Activated CD4-positive, alpha-beta T cell treated with anti-CD3 and anti-CD28 coated beads, Interleukin-2, amount 50 U/mL, for 1 hour (primary cell): ENCODE measurements around the gene IL1R1.

Experiments used
- DNase-seq: peaks from one replicate; pipeline ENCODE4 v3.0.0-alpha.2; 2020

IL1R1 gene

DNA sequence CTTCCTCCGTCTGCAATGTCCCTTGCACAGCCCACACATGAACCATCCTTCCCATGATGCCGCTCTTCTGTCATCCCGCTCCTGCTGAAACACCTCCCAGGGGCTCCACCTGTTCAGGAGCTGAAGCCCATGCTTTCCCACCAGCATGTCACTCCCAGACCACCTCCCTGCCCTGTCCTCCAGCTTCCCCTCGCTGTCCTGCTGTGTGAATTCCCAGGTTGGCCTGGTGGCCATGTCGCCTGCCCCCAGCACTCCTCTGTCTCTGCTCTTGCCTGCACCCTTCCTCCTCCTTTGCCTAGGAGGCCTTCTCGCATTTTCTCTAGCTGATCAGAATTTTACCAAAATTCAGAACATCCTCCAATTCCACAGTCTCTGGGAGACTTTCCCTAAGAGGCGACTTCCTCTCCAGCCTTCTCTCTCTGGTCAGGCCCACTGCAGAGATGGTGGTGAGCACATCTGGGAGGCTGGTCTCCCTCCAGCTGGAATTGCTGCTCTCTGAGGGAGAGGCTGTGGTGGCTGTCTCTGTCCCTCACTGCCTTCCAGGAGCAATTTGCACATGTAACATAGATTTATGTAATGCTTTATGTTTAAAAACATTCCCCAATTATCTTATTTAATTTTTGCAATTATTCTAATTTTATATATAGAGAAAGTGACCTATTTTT lies 35.4 kb downstream of the IL1R1 start:
- DNase-seq: no peak

GRCh38 chr2:102179061-102179460 lies 36.5 kb downstream of the IL1R1 start:
- no peak for DNase-seq

- no peak for DNase-seq
Measured at GRCh38 chr2:102179788-102180686, 37.5 kb downstream of the IL1R1 start.

DNA sequence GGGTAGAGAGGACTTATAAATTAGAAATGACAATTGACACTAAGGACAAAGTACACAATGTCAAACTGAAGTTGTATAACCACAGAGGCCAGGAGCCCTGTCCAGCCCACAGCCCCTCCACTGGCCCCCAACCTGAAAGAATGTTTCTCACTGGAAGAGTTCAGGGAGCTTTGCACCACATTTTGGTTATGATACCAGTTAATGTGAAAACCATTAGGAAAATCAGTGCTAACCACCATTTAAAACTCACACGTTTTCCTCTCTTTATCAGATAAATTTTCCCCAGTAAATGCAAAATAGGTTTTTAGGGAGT lies 38.1 kb downstream of the IL1R1 start:
- DNase-seq: no peak

DNA sequence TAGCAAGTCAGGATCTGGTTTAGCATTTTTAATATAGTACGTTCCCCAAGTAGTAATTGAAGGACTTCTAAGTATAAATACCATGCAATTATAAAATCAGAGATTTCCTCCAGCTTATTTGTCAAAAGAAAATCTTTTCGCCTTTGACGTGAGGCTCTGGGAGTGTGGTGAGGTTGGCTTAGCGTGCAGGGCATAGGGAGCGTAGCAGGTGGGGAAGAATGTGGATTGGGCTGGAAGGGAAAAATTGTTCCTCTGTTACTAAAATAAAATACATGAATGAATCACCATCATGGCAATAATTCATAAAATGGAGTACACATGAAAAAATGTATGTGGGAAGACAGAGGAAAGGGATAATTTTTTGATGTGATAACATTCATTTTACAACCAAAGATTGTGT lies 38.8 kb downstream of the IL1R1 start:
- no peak for DNase-seq

DNA sequence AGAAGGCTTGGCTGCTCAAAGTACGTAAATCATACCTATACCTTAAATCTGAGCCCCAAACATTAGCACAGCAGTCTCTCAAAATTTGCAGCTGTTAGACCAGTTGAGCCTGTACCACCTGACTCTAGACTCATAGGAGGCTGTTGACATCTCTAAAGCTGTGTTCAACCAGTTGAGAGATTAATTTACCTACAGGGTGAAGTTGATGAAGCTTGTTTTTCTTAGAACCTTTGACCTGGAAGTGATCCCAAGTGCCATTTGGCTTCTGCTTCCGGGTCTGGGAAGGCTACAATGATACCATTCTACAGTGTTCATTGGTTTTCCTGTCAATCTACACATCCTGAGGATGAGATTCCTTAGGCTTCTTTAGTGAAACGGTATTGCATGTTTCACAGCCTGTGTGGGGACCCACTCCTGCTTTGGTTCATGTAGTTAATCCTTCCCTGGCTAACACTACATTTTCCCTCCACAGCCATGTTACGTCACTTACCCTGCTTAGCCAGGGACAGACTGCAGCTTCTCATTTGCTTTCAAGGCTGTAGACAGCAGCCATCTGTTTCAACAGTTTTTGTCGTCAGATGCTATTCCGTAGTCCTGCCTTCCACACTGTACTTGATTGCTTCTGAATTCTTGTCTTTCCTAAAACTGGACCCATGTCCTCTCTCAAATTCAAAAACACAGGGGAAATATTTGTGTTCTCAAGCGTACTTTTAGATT lies 39.5 kb downstream of the IL1R1 start:
- no peak for DNase-seq

DNA sequence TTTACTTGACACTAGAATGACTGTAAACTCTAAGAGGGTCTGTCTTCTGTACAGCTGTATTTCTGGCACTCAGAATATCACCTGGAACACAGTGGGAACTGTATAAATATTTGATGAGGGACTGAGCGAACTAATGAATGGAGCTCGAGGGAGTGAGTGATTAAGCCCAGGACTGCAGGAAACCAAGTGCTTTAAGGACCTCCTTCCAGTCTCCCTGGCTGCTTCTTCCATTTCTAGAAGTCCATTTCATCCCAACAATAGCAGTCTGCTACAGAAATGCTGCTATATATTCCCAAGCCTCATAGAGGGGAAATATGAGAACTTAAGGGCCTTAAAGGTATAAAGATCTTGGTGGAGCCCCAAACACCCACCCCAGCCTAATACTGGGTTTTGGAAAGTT lies 41.5 kb downstream of the IL1R1 start:
- no peak for DNase-seq

DNA sequence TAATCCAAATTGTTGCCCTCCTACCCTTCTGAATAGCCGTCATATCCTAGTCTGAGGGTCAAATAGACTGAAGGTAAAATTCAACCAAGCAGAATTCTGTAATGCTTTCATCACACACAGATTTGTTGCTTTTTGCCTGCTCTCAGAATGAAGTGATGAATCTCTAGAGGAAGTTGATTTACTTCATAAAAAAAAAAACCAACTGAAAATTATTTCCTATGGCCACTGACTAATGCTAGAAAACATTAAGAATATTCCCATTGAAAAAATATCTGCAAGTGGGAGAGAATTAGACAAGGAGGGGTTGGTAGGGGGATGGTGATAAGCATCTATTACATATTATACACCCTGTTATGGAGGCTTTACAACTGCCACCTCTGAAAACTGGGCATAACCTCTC lies 42.0 kb downstream of the IL1R1 start:
- DNase-seq: no peak

DNA sequence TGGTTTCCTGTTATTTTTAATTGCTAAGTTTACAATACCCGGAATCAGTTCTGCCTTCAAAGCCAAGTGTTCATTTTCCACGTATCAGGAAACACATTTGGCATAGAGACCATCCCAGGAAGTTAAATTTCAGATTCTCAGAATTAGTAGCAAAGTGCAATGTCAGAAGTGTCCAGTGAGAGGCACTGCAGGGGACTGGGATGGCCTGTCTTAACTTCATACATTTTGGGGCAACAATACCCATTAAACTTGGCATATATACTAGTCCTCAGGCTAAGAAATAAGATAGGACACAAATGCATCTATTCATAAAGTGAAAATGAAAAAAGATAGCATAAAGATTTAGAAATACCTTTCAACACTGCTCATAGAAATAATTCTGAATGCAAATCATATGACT lies 42.8 kb downstream of the IL1R1 start:
- no peak for DNase-seq

DNA sequence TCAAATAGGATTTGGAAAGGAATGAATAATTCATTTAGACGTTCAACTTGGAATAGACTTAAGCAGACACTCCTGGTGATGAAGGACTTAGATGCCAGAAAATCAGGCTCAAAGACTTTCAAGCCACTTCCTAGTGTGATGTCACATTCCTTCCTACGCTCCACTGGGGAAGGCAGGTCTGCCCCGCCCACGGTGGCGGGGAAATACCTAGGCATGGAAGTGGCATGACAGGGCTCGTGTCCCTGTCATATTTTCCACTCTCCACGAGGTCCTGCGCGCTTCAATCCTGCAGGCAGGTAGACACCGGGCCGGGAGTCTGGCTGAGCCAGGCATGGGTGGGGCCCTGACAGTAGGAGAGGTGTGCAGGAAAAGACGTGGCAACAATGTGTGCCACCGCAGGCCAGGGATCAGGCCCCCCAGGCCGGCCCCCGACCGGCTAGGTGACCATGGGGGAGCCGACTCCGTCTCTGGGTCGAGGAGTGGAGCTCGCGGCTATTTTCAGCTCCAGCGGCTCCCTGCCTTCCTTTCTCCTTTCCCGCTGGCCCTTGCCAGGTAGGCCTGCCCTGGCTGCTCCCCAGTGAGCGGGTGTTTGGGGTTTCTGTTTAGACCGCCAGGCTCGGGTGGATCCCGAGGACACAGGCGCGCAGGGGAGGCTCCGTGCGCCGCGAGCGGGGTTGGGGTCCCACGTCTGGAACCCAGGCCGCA lies 44.4 kb downstream of the IL1R1 start, which contains the start of gene IL1RL2:
TSS of gene IL1RL2 (plus strand) at position 233 of the 705 bp plus-strand sequence. CDS start 845 bp downstream, outside the sequence.
- no peak for DNase-seq

DNA sequence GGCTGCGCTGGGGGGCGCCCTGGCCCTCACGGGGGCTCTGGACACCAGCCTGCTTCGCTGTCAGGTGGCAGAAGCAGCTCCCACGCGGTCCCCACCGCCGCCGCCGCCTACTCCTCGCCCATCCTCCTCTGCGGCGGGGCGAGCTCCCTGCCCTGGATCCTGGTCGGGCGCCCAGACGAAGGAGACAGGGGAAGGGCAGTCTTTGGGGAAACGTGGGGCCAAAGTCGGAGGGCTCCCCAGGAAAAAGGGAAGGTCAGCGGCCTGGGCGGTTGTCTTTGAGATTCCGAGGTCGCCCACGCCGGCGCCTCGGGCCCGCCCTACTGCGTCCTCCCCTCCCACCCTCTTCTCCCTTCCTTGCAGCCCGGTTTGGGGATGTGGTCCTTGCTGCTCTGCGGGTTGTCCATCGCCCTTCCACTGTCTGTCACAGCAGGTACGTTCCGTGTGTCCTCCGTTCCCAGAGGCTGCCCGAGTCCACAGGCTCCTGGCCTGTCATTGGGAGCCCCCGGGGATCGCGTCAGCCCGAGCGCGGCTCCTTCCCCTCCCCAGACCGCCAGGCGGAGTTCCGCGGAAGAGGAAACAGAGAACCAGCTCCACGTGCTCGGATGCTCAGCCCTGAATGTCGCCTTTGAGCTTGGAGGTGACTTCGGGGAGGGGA lies 45.1 kb downstream of the IL1R1 start:
- peak; percentile 36 for DNase-seq

DNA sequence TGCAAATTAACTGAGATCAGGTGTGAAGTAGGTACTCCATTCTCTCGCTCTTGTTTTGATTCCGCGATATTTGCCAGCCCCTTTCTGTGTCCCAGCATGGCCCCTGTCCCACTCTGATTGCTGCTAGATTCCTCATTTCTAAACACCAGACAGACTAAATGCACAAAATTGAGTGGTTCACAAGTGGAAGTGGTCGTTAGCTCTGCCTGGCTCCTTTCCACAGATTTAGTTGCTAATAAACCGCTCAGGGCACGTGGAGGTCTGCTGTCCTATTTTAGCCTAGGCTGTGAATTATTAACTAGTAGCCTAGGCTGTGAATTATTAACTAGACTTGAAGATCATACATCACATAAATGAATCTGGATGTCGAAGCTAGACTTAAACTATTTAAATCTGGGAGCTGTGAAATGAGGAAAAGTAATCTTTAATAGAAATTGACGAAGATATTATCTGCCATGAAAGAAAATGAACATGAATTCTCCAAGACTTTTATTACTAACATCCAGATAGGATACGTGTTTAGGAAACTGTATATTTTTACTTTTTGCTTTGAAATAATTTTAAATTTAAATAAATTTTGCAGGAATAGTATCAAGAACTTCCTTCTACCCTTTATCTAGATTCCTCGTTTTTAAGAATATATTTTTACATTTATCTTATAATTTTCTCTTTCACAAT lies 48.0 kb downstream of the IL1R1 start:
- DNase-seq: no peak

DNA sequence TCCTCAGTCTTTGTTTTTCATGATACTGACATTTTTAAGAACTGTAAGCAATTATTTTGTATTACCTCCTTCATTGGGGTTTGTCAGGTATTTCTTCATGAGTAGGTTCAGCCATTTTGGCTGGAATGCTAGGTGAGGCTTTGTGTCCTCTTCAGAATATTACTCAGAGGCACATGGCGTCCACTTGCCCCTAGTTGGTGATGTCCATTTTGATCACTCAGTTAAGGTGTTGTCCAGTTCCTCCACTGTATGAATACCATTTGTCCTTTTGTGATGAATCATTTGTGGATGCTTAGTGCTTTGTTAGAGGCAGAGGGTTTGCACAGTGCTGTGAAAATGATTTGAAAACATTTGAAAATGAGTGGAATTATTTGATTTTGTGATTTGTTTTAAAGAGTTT lies 49.0 kb downstream of the IL1R1 start:
- DNase-seq: no peak

DNA sequence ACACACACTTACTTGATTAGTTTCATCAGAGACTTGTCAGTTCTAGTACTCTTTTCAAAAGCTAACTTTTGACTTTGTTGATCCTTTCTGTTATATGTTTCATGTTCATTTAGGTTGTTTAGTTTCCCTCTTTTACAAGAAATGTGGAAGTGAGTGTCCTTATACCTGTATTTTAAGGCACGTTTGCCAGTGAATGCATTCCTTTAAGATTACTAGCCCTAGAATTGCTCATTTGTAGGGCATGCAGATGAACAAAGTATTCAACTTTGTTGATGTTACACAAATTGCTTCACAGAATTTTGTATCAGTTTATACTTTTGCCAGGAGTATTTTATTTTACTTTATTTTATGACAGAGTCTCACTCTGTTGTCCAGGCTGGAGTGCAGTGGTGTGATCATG lies 50.5 kb downstream of the IL1R1 start:
- no peak for DNase-seq

DNA sequence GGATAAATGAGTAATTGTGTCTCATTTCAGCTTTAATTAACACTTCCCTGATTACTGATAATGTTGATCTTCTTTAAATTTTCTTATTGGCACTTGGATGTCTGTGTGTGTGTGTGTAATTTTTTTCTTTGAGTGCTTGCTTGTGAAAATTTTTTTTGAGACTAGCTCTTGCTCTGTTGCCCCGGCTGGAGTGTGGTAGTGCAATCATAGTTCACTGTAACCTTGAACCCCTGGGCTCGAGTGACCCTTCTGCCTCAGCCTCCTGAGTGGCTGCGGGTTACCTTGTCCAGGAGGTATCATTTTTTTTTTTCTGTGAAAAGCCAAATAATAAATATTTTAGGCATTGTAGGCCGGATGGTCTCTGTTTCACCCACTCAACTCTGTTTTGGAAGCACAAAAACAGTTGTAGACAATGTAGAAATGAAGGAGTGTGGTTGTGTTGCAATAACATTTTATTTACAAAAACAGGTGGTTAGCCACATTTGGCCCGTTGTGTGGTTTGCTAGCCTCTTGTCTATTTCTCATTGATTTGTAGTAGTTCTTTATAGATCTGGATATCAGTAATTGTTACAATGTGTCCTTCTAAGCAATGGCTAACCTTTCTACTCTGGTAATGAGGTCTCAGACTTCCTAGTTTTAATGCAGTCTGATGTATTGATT lies 52.2 kb downstream of the IL1R1 start:
- no peak for DNase-seq

- DNase-seq: no peak
Measured at GRCh38 chr2:102197389-102198137, 55.0 kb downstream of the IL1R1 start.

- no peak for DNase-seq
Measured at GRCh38 chr2:102200539-102200938, 58.0 kb downstream of the IL1R1 start.

GRCh38 chr2:102204638-102205037 lies 62.1 kb downstream of the IL1R1 start:
- DNase-seq: no peak

- no peak for DNase-seq
Measured at GRCh38 chr2:102206666-102207341, 64.3 kb downstream of the IL1R1 start.

- no peak for DNase-seq
Measured at GRCh38 chr2:102208774-102209173, 66.2 kb downstream of the IL1R1 start.
